Endothelial cell of umbilical vein (primary cell): ENCODE results near the gene CCN6. TPM values are rescaled to one million over a fixed set of nuclear protein-coding genes. Genes with fewer than 3 reads are reported as not detected.

Experiments used
- BruUV-seq: library from RNA; stranded (reverse); fragments of 400-500 nt; replicated peaks from 2 replicates; lab custom pipeline; 2021; lab: Mats Ljungman, UMichigan
- CTCF ChIA-PET: fragments of 300-600, 350-600 bp; sonication (Branson Sonifier 250); formaldehyde crosslinking; loops from one replicate; lab custom pipeline; 2021; ENCODE audit warnings: antibody characterized with exemption, inconsistent platforms; lab: Charles Lee
- POLR2A ChIA-PET: fragments of 300-600, 350-600 bp; sonication (Branson Sonifier 250); formaldehyde crosslinking; loops from one replicate; lab custom pipeline; 2021; ENCODE audit warnings: antibody characterized with exemption, inconsistent platforms; lab: Charles Lee
- DNase-seq: peaks from one replicate; pipeline ENCODE4 v3.0.0-alpha.2; 2011; ENCODE audit warnings: low read depth, low spot score
- FAIRE-seq: peaks from 2 replicates; lab custom pipeline; 2011; peaks lifted over from hg19 to GRCh38; lab: Jason Lieb, UNC
- H2AFZ ChIP-seq: 2 replicates; pipeline ENCODE4 v1.6.0; 2012; ENCODE audit warnings: low read depth, low read length, control low read depth, inconsistent platforms
- H3K27ac ChIP-seq: 2 replicates; pipeline ENCODE4 v1.5.1; 2011; ENCODE audit warnings: low read depth, mild to moderate bottlenecking, control low read depth, low read length, moderate library complexity; ENCODE audit not compliant: insufficient read depth
- H3K27me3 ChIP-seq, 2 experiments: 2 replicates each; pipeline versions ENCODE4 v1.6.0 to v1.6.1; 2011; ENCODE audit warnings: low read length in 2 of 2, mixed read lengths in 1 of 2; ENCODE audit not compliant: control insufficient read depth in 2 of 2, insufficient read depth in 2 of 2
- H3K36me3 ChIP-seq, 2 experiments: 2 replicates in 1 of 2; 3 replicates in 1 of 2; pipeline ENCODE4 v1.5.1; 2011; ENCODE audit warnings: low read length in 2 of 2, mild to moderate bottlenecking in 1 of 2, moderate library complexity in 1 of 2; ENCODE audit not compliant: control insufficient read depth in 2 of 2, insufficient read depth in 2 of 2; ENCODE audit errors: extremely low read depth in 1 of 2
- H3K4me1 ChIP-seq: 3 replicates; pipeline ENCODE4 v1.5.1; 2011; ENCODE audit warnings: mild to moderate bottlenecking, low read length; ENCODE audit not compliant: control insufficient read depth, insufficient read depth; ENCODE audit errors: extremely low read depth
- H3K4me2 ChIP-seq: 2 replicates; pipeline ENCODE4 v1.6.1; 2011; ENCODE audit warnings: low read length, control low read depth, mixed read lengths; ENCODE audit not compliant: insufficient read depth
- H3K4me3 ChIP-seq, 3 experiments: fragments of 200-600 bp in 1 of 3; sonication (generic), shearing (Covaris generic) in 1 of 3; replicated peaks in 1 of 3; 2 replicates each; pipeline ENCODE4 v1.5.1; 2011 to 2016; ENCODE audit warnings: control low read depth in 3 of 3, low read length in 3 of 3, mild to moderate bottlenecking in 2 of 3, inconsistent platforms in 1 of 3, low read depth in 1 of 3, moderate library complexity in 1 of 3; ENCODE audit not compliant: insufficient read depth in 1 of 3
- H3K79me2 ChIP-seq: 2 replicates; pipeline ENCODE4 v1.6.0; 2012; ENCODE audit warnings: low read length, inconsistent platforms; ENCODE audit not compliant: control insufficient read depth, insufficient read depth
- H3K9ac ChIP-seq: replicated peaks from 2 replicates; pipeline ENCODE3; 2011; ENCODE audit warnings: low read length, control low read depth; ENCODE audit not compliant: insufficient read depth; ENCODE audit errors: extremely low read depth
- H3K9me1 ChIP-seq: replicated peaks from 3 replicates; pipeline ENCODE4 v1.6.0; 2011; ENCODE audit warnings: mild to moderate bottlenecking, low read length; ENCODE audit not compliant: control insufficient read depth, insufficient read depth; ENCODE audit errors: extremely low read depth
- H3K9me3 ChIP-seq: replicated peaks from 2 replicates; pipeline ENCODE4 v1.5.1; 2012; ENCODE audit warnings: low read length, inconsistent platforms; ENCODE audit not compliant: control insufficient read depth, insufficient read depth
- H4K20me1 ChIP-seq: replicated peaks from 2 replicates; pipeline ENCODE3; 2011; ENCODE audit warnings: mild to moderate bottlenecking, low read length; ENCODE audit not compliant: control insufficient read depth, insufficient read depth; ENCODE audit errors: extremely low read depth
- CTCF ChIP-seq, 2 donors: IDR thresholded peaks; 1 replicate in 1 of 2; 2 replicates in 1 of 2; pipeline ENCODE4 v1.5.1; 2011; ENCODE audit warnings: low read length in 2 of 2, mild to moderate bottlenecking in 2 of 2, moderate library complexity in 2 of 2, control low read depth in 1 of 2, inconsistent platforms in 1 of 2, low read depth in 1 of 2; ENCODE audit not compliant: insufficient read depth in 1 of 2; ENCODE audit errors: extremely low read depth in 1 of 2
- EZH2 ChIP-seq: IDR thresholded peaks from 2 replicates; pipeline ENCODE4 v1.6.1; 2012; ENCODE audit warnings: borderline replicate concordance, low read depth, mild to moderate bottlenecking, moderate library complexity, low read length, inconsistent platforms; ENCODE audit not compliant: severe bottlenecking
- FOS ChIP-seq: IDR thresholded peaks from 2 replicates; pipeline ENCODE4 v1.6.1; 2011; ENCODE audit warnings: mild to moderate bottlenecking, low read length, moderate library complexity, borderline replicate concordance; ENCODE audit not compliant: insufficient read depth
- GATA2 ChIP-seq: IDR thresholded peaks from 2 replicates; pipeline ENCODE4 v1.7.0; 2011; ENCODE audit warnings: low read depth, mild to moderate bottlenecking, moderate library complexity, mixed read lengths, low read length; ENCODE audit not compliant: insufficient read length, insufficient read depth
- JUN ChIP-seq: IDR thresholded peaks from 2 replicates; pipeline ENCODE4 v1.6.1; 2011; ENCODE audit warnings: borderline replicate concordance, low read depth; ENCODE audit not compliant: insufficient read length, insufficient read depth
- MAX ChIP-seq: IDR thresholded peaks from 2 replicates; pipeline ENCODE4 v1.6.1; 2011; ENCODE audit not compliant: insufficient read depth, insufficient read length
- MYC ChIP-seq: IDR thresholded peaks from one replicate; pipeline ENCODE4 v1.6.1; 2011; ENCODE audit warnings: mild to moderate bottlenecking, low read depth, low read length
- POLR2A ChIP-seq: IDR thresholded peaks from 2 replicates; pipeline ENCODE4 v1.6.1; 2012; ENCODE audit warnings: low read depth, mild to moderate bottlenecking, control low read depth, low read length
- POLR2AphosphoS5 ChIP-seq: IDR thresholded peaks from 2 replicates; pipeline ENCODE4 v1.6.1; 2012; ENCODE audit warnings: low read depth, mild to moderate bottlenecking, control low read depth, low read length, moderate library complexity; ENCODE audit not compliant: insufficient read depth
- dilution Hi-C: fragments of 300-500 bp; cut with MboI; formaldehyde crosslinking; loops from one replicate; pipeline ENCODE4 v1.15.0; 2019; ENCODE audit warnings: low sequenced_read_pairs; ENCODE audit not compliant: extremely low pct_ligation_motif_present
- intact Hi-C: fragments of 100-400 bp; cut with micrococcal nuclease; formaldehyde crosslinking; loops from one replicate; pipeline ENCODE4 v1.10.0; 2022
- polyA plus RNA-seq, 4 experiments: library from polyadenylated mRNA; depleted of rRNA in 3 of 4; stranded (reverse) in 3 of 4; unstranded in 1 of 4; fragments of >200 nt; gene quantifications; 2 replicates each; pipeline versions ENCODE4 v1.2.1 to v1.2.3, GENCODE V29; 2011 to 2012; ENCODE audit warnings: missing spikeins in 1 of 4
- total RNA-seq: library from RNA; stranded (reverse); gene quantifications from 2 replicates; pipeline ENCODE4 v1.2.3, GENCODE V29; 2021

CCN6 gene
- total and polyA plus RNA-seq, 2 donors (not counting 3 experiments of a cell fraction or from before 2014, with no cell fraction given), result not detected

- H3K9me3 ChIP-seq, result no peaks in the 10 kb centered on the region
- H2AFZ ChIP-seq, result no peak overlapping the region
- no peaks in the 10 kb centered on the region for H4K20me1 ChIP-seq
- dilution Hi-C loops (no loop called here), intact Hi-C loops (loop anchor here (10.0 kb wide), 1 partner anchor 684 kb away; no protein-coding TSS in a partner anchor)
- no TSS peak for BruUV-seq
- no peak overlapping the region for H3K4me2 ChIP-seq
- ChIA-PET CTCF (interaction anchor here (1.0 to 3.1 kb wide), 3 partner anchors 8 to 790 kb away, joined by 4 to 10 read pairs (median 5); a partner anchor contains a TSS), POLR2A (no interaction called here)
- H3K9ac ChIP-seq, result no peak overlapping the region
- no peaks in the 10 kb centered on the region for H3K79me2 ChIP-seq
- no peak for FAIRE-seq
- H3K4me3 ChIP-seq, result no peak overlapping the region
- H3K4me1 ChIP-seq, result no peaks in the 10 kb centered on the region
- no peak for TF ChIP-seq POLR2AphosphoS5
- TF ChIP-seq POLR2A, result no peak
- no peak for TF ChIP-seq GATA2
- no peak for TF ChIP-seq JUN
- TF ChIP-seq EZH2, result no peak
- TF ChIP-seq MAX, result no peak
- no peak for TF ChIP-seq FOS
- TF ChIP-seq MYC, result no peak
- TF ChIP-seq CTCF (IDR thresholded peaks at IDR 0.05; ENCODE audit: extremely low read depth in 1 of 2, insufficient read depth in 1 of 2, low read depth in 1 of 2, low read length in 2 of 2), result no peak
- no peaks in the 10 kb centered on the region for H3K36me3 ChIP-seq
- H3K9me1 ChIP-seq, result no peaks in the 10 kb centered on the region
- no peak for DNase-seq
- no peak overlapping the region for H3K27ac ChIP-seq
- no peaks in the 10 kb centered on the region for H3K27me3 ChIP-seq
Measured at GRCh38 chr6:112049026-112049799, 4.7 kb upstream of the CCN6 start.
